NCI-H526 (cell line): ENCODE measurements around the gene BPIFA2.
"Not testable (repeated sequence)": the region's sequence is repeated elsewhere in the genome, so short reads cannot be mapped to it uniquely, and the experiment has no call there.

Source experiments
- DNase-seq, 2 experiments: peaks; one replicate each; lab custom pipeline; 2025; lab: John Stamatoyannopoulos, UW

The BPIFA2 gene

DNA sequence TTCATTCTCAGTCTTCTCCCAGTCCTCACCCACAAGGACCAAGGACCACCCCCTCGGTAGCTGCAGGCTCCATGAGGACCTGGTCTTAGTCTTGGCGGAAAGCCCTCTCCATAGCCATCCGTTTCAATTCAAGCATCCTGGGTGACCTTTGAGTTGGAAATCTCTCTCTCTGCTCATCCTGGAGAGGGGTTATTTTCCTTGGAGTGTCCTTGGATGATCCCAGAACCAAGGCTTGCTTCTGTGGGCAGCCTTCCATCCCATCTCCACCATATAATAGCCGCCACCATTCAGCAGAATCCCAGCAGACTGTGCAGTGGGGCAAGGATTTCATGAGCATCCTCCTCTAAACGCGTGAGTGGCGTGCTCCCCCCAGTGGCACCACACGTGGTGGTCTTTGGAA, at the start of gene BPIFA2:
BPIFA2 (plus strand) TSS at position 301 of the 400 bp plus-strand sequence. CDS start 987 bp downstream, outside the sequence.
- no peak for DNase-seq

DNA sequence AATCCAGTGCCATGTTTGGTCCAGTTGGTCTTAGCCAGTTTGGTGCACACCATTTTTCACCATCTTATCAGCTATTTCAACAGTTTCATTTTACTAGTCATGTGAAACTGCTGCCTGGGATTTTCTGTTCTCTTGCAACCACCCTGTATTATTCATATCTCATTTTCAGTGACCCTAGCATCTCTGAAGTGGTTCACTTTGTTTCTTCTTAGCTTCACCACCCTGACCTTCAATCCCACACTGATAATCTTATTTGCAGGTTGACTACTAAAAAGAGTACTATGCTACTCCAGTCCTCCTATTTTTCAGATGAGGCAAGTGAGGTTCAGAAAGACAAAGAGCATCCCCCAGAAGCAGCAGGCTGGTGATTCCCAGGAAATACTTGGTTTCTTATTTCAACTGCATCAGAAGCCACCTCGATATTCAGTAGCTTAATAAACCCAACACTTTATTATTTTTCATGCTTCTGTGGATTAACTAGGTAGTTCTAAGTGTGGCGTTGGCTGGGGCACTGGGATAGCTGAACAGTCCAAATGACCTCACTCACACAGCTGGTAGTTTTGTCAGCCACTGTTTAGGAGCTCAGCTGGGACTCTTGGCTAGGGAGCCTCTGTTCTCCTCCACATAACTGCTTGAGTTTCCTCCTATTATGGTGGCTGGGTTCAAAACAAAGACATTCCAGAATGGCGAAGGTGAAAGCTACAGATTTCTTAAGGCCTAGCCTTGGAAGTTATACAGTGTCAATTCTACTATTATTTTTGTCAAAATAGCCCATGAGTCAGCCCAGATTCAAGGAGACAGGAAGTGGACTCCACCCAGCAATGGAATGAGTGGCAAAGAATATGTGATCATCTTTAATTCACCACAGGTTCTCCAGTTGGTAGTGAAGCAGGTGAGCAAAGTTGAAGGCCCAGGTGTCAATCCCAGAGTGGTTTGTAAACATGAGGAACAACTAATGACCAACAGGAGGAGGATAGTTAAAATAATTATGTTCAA, 47.9 kb upstream of the BPIFA2 start:
- DNase-seq, result no peak

GRCh38 chr20:33120934-33121333, 47.0 kb upstream of the BPIFA2 start:
- no peak for DNase-seq

GRCh38 chr20:33122297-33122696, 45.7 kb upstream of the BPIFA2 start:
- DNase-seq, result not testable (repeated sequence)

- DNase-seq, result no peak
Measured at GRCh38 chr20:33124261-33124660, 43.7 kb upstream of the BPIFA2 start.

DNA sequence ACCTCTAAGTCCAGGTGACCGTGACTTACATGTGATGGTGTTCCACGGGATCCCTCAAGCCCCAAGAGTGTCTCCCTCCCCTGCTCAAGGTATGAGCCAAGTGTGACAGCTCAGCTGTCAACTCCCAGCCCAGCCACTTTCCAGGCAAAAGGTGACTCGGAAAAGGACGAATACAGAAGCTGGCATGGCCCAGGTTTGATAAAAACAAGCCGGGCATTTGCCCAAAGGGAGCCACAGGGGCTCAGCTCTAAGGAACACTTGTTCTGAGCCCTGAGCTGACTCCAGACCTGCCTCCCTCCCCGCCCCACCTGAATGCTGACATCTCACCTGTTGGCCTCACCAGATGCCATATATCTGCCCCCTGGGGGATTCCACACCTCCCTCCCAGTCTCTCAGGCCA, 43.0 kb upstream of the BPIFA2 start:
- no peak for DNase-seq

- DNase-seq, result no peak
Measured at GRCh38 chr20:33125983-33126382, 42.0 kb upstream of the BPIFA2 start.

GRCh38 chr20:33127422-33128097, 40.4 kb upstream of the BPIFA2 start:
- peak; percentile 43 to 50 for DNase-seq

DNA sequence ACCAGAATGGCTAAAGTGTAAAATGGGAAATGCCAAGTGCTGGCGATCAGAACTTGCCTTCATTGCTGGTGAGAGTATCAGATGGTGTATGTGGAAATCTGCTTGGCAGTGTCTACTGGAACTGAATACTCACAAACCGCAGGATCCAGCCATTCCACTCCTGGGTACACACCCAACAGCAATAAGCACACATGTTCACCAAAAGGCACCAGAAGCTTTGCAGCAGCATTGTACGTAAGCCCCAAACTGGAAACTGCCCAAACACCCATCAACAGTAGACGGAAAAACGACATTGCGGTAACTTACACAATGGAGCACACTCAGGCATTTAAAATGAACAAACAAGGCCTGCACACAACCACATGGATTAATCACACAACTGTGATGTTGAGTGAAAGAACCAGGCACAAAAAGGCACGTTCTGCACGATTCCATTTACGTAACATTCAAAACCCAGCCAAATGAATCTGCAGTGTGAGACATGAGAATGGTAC, 37.3 kb upstream of the BPIFA2 start:
- DNase-seq, result no peak

GRCh38 chr20:33131949-33132473, 35.9 kb upstream of the BPIFA2 start:
- no peak for DNase-seq

DNA sequence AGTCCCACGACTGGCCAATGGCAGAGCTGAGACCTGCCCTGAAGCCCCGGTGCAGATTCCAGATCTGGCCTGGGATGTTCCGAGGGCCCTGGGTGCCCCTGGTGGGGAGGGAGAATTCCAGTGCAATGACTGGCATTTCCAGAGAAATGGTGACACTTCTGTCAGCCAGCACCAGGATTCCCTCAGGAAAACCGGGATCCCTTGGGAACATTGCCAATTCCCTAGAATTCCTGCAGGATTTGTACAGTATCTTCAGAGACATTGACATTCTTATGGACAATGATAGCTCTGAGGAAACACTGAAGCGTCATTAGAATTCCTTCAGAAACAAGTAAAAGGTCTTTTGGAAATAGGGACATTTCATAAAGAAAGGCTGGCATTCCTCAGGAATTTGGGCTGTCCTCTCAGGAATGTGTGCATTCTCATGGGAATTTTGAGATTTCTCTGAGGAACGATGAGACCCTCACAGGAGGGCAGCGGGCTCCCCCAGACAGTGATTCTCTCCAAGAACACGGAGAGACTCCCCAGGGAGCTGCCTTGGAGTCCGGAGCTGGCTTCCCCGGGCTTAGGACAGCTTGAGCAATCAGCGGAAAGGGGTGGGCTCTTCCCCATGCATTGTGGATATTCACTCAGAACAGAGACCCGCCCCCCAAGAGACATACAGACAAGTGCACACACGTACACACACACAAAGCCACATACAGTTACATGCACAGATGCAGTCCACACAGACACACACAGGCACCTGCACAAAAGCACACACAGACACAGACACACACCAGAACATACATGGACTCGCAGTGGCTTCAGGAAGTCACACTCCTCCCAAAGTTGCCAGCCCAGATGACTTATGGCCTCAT, 35.2 kb upstream of the BPIFA2 start:
- DNase-seq, result no peak

DNA sequence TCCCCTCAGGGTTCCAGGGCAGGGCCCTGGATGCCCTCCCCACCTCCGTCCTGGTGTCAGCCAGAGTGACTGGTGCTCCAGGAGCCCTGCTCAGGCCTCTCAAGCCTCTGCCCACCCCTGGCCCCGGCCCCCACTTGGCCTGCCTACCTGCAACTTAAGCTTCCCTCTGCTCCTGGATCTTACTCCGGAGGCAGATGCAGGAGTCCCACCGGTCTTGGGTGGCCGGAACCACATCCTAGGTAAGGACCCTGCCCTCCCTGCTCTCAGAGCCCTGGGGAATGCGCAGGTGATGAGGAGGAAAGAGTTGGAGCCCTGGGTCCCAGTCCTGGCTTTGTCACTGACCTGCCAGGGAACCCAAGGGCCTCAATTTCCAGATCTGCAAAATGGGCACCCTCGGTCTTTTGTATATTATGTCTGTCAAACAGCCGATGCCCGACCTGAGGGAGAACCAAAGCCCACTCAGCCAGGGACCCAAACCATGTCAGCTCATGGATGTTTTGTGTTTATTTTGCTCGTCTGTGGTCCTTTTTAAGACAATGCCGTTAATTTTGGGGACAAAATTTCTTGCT, 34.5 kb upstream of the BPIFA2 start:
- DNase-seq, result no peak

GRCh38 chr20:33137195-33137594, 30.8 kb upstream of the BPIFA2 start:
- DNase-seq, result no peak

- DNase-seq, result no peak
Measured at GRCh38 chr20:33139467-33139866, 28.5 kb upstream of the BPIFA2 start.

- DNase-seq, result no peak
Measured at GRCh38 chr20:33145521-33145920, 22.4 kb upstream of the BPIFA2 start.

DNA sequence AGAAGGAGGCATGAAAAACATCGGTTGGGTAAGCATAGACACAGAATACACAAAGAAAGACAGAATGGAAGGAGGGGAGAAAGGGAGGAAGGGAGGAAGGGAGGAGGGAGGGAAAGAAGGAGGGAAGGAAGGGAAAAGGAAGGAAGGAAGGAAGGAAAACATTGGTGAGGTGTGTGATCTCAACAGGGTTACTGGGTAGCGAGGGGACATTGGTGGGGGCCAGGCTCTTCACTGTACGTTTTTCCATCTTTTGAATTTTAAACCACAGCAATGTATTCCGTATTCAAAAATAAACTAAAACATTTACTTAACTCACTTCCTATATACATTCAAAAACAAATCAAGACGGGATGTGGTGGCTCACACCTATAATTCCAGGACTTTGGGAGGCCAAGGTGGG, 20.7 kb upstream of the BPIFA2 start:
- no peak for DNase-seq

DNA sequence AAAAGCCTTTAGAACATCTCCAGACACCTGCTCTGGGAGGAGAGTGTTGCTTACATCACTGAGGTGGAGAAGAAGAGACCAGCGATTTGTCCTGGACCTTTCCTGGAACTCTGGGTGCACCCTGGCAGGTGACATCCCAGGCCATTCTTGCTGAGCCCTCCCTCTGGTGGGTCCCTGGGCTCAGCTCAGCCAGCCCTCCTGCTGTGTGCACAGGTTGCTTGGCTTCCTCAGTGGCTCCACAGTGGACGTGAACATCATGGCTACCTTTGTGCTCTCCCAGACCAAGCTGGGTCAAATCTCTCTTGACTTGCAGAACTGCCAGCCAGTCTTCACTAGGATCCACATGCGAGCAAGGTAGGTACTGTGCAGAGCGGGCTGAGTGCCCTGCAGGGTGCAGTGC, 19.9 kb upstream of the BPIFA2 start:
- DNase-seq, result no peak

DNA sequence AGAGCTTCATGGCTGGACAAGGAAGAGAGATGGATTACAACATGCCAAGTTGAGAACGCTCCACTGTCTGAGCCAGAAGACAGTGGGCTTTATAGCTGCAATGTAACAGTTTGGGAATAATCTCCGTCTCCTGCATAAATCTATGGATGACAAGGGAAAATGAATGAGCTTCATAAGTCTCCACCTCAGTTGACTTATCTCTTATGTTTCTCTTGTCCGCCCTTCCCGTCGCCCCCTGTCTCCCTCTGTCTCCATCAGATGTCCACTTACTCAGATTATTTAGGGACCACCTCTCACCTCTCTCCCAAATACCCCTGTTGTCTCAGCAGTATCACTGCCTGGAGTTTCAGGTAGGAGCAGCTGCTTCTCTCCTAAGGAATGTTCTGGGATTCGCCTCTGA, 13.7 kb upstream of the BPIFA2 start:
- DNase-seq, result no peak

GRCh38 chr20:33158637-33159385, 9.1 kb upstream of the BPIFA2 start:
- no peak for DNase-seq

DNA sequence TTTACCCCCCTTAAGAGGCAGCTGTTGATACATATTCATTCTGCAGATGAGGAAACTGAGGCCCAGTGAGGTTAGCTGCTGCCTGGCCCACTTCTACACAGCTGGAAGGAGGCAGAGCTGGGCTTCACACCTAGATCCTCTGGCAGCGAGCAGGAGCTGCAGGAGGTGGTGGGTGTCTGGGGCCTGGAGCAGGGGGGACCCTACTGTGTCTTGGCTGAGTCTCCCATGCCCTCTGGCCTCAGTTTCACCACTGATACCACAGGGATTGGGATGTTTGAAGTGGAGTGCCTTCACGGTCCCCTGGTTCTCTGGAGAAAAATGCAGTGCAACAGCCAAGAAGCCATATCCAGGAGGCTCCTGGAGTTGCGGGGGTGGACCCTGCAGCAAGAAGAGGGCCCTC, 8.2 kb upstream of the BPIFA2 start:
- no peak for DNase-seq

DNA sequence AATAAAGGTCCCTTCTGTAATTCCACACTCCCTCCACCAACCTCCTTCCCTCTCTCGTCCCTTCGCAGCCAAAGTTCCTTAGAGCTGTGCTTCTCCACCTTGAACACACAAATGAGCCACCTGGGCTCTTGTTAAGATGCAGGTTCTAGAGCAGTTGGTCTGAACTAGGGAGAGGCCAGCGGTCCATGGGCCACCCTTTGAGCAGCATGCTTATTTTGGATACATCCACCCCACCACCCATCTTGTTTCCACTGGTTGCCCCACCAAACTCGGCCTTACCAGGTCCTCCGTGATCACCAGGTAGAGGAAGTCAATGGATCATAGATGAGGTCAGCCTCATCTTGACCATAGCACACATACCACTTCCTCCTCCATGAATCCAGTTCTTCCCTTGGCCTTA, 7.3 kb upstream of the BPIFA2 start:
- DNase-seq, result no peak
